Peyer's patch (tissue), 4 donors: Measurements from ENCODE around the gene SCO1.

Experiments used
- CTCF ChIP-seq, 6 experiments: fragments of 450-650 bp in 4 of 6; fragments of 200-600 bp in 2 of 6; sonication (generic) in 1 of 6; IDR thresholded peaks; one replicate each; pipeline ENCODE4 v1.5.1; 2017 to 2019; ENCODE audit warnings: antibody characterized with exemption in 6 of 6, mild to moderate bottlenecking in 3 of 6, moderate library complexity in 1 of 6
- POLR2A ChIP-seq, 2 donors: fragments of 450-650 bp; IDR thresholded peaks; one replicate each; pipeline ENCODE4 v1.5.1; 2017; ENCODE audit warnings: antibody characterized with exemption in 2 of 2, mild to moderate bottlenecking in 2 of 2, moderate library complexity in 2 of 2

DNA sequence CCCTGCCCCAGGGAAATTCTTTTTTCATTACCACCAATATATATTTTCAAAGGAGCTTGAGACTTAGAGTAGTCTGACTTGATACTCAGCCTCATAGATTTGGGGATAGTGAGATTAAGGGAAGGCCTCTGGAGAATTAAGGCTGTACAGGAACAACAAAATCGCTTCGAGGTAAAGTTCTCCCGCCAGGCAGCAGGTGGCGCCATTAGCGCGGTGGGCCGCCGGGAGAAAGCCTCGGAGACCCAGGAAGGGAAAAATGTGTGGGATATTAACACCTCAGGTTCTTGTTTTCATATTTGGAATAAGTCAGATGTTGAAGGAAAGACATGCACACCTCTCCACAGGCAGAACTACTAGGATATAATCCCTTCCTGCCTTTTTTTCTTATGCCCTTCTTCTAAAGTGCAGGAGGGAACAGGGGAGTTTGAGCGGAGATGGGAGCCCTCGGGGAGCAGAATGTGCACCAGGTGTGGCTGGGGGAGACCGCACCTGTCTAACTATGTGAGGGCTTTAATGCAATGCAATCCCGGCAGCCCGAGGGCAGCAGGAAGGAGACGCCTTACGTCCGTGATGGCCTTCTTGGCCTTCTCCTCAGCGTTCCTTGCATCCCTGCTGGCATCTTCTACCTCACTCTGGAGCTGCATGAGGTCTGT lies 66.2 kb downstream of the SCO1 start:
- TF ChIP-seq CTCF (IDR thresholded peaks at IDR 0.05) (peak in 5 of 6 experiments; percentile 50 to 72 (median 55)), POLR2A (IDR thresholded peaks at IDR 0.05) (no peak)
